Esophagus (tissue), 2 donors: ENCODE measurements around the gene CCDC70. TPM values are rescaled to one million over a fixed set of nuclear protein-coding genes. Genes with fewer than 3 reads are reported as not detected.

ENCODE experiments used
- H3K27ac ChIP-seq, 2 donors: one replicate each; pipeline ENCODE4 v1.5.1; 2013; ENCODE audit warnings: low read depth in 2 of 2, mild to moderate bottlenecking in 2 of 2, inconsistent platforms in 1 of 2, low read length in 1 of 2, moderate library complexity in 1 of 2
- H3K27me3 ChIP-seq, 2 donors: one replicate each; pipeline ENCODE4 v1.6.1; 2013; ENCODE audit warnings: low read length in 2 of 2, control low read depth in 1 of 2, mild to moderate bottlenecking in 1 of 2; ENCODE audit not compliant: insufficient read depth in 2 of 2, control insufficient read depth in 1 of 2
- H3K36me3 ChIP-seq, 2 donors: one replicate each; pipeline ENCODE4 v1.6.1; 2013; ENCODE audit warnings: low read length in 1 of 2; ENCODE audit not compliant: control insufficient read depth in 2 of 2, insufficient read depth in 2 of 2
- H3K4me1 ChIP-seq, 2 donors: one replicate each; pipeline ENCODE4 v1.6.1; 2013; ENCODE audit warnings: low read length in 1 of 2; ENCODE audit not compliant: control insufficient read depth in 2 of 2, insufficient read depth in 2 of 2
- H3K4me3 ChIP-seq, 2 donors: one replicate each; pipeline ENCODE4 v1.5.1; 2013; ENCODE audit warnings: low read length in 2 of 2, mild to moderate bottlenecking in 2 of 2, low read depth in 1 of 2, moderate library complexity in 1 of 2
- H3K9me3 ChIP-seq, 2 donors: one replicate each; pipeline ENCODE4 v1.6.1; 2013; ENCODE audit warnings: mild to moderate bottlenecking in 2 of 2, low read depth in 1 of 2, low read length in 1 of 2, moderate library complexity in 1 of 2; ENCODE audit not compliant: control insufficient read depth in 2 of 2, insufficient read depth in 1 of 2
- WGBS, 2 donors: extraction: QIAGEN DNeasy Blood & Tissue Kit; methylation state at CpG; one replicate each; pipeline ENCODE4 v1.1.7; 2013; 5-methylcytosine and 5-hydroxymethylcytosine counted together
- polyA plus RNA-seq, 2 donors: library from polyadenylated mRNA; stranded (reverse); fragments of 200-250 nt; gene quantifications; one replicate each; pipeline ENCODE4 v1.2.3, GENCODE V29; 2013
- donor health status: healthy with polysubstance abuse.
- donor health status: Bipolar disorder and iron deficiency.

The CCDC70 gene
- polyA plus RNA-seq = not detected

DNA sequence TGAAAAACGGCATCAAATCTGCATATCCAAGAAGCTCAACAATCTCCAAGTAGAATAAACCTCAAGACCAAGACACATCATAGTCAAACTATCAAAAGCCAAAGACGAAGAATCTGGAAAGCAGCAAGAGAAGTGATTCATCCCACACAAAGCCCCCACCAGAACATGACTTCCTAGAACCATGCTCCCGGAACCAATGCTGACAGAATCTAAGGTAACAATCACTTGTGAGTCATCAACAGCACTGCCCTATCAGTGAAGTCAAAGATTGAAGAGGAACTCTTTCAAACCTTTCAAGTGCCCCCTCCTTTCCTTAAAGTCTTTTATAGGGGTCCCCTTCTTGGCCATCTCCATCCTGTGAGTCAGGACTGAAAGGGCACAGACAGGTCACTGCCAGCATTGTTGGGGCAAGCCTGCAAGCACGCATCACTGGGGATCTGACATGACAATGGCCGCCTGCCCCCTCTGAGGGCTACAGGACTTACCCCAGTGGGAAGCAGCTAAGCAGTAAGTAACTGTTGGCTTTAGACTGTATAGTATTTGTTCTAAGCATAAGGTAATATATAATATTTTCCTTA lies at the start of gene CCDC70:
TSS of gene CCDC70 (plus strand) at position 247 of the 578 bp plus-strand sequence. CDS start 3,443 bp downstream, outside the sequence.
- H3K27me3 ChIP-seq = no peaks in the 10 kb centered on the region
- H3K4me3 ChIP-seq = no peak within 1 kb of the TSS
- WGBS, 2 donors = 67 to 81% methylated on average over 5 of the region's 5 CpGs
- H3K27ac ChIP-seq = no peak within 1 kb of the TSS
- H3K4me1 ChIP-seq = no peaks in the 10 kb centered on the region
- H3K36me3 ChIP-seq = no peaks in the 10 kb centered on the region
- no peaks in the 10 kb centered on the region for H3K9me3 ChIP-seq

DNA sequence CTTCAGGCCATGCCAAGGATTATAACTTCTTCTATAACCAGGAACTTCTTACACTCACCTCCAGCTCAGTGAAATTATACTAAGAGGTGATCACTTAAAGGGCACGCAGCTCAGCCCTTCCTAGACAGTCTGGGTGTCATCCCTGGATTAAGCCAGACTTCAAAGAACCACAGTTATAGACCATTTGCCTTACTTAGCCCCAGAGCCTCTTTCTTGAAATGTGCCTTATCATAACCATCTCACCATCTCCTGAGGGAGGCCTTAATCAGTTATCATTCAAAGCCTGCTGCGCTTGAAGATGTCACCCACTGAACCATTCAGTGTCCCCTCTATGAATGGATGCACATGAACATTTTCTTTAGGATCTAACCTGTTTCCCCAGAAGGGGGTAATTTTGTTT lies 47.7 kb upstream of the CCDC70 start:
- WGBS, 2 donors = 98% methylated on average over 2 of the region's 2 CpGs
- Histone ChIP-seq H3K9me3 (no peaks in the 10 kb centered on the region), H3K4me1 (peaks cover 5 to 8% of the 10 kb centered on the region in 2 donors), H3K36me3 (no peaks in the 10 kb centered on the region), H3K27ac (no peak overlapping the region), H3K27me3 (no peaks in the 10 kb centered on the region), H3K4me3 (no peak overlapping the region)

DNA sequence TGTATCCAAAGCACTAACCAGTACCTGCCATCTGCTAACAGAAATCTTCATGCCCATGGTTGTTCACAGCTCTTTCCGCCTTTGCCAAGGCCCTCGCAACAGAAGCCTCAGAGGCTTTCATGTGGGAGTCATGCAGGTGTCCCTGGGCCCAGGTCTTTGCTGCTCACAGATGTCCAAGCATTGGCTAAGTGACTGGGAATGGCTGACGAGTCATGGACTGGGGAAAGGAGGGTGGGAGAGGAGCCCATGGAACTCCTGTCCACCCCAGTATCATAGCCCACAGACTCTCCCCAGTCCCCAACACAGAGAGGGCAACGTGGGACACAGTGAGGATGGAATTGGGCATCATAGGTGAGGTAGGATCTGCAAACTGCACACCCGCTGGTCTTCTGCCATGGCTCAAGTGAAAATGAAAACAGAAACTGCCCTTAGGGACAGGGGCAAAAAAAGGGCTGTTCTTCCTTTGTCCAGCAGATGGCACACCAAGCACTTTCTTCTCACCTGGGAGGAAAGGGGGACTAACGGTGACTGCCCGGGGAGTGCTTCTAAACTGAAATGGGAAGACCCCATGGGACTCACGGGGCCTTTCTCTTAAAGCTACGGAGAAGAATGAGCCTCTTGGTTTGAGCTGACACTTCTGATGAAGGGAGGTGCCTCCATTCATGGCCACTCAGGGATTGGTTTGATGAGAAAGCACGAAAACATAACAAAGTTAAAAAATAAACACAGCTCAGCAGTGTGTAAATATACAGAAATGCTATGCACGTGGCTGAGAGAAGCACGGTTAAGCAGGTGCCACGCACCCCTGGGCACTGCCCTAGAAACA lies 46.7 kb upstream of the CCDC70 start:
- H3K27me3 ChIP-seq = no peaks in the 10 kb centered on the region
- H3K4me3 ChIP-seq = no peak overlapping the region

DNA sequence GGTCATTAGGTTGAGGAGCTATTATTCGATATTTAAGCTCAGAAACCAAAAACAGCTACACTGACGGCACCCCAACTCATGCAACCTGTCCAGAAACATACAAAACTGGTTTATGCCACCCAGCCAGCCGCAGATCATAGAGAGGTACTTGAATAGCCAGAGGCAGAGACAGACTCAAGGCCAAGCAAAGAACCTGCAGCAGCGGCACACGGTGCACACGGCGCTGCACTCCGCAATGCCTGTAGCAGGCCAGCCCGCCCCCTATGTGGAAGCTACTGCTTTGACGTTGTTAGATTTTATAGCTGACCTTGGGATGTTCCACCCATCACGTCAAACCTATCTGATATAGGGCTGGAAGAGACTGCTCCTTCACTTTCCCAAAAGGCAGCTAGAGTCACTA lies 45.9 kb upstream of the CCDC70 start:
- no peaks in the 10 kb centered on the region for H3K9me3 ChIP-seq
- no peak overlapping the region for H3K4me3 ChIP-seq
- WGBS, 2 donors = 53 to 65% methylated on average over 11 of the region's 11 CpGs
- H3K36me3 ChIP-seq = no peaks in the 10 kb centered on the region
- H3K27ac ChIP-seq = no peak overlapping the region
- peaks cover 5 to 10% of the 10 kb centered on the region in 2 donors for H3K4me1 ChIP-seq
- H3K27me3 ChIP-seq = no peaks in the 10 kb centered on the region

More for the DNA sequence above, 46.7 kb upstream of the CCDC70 start:
- no peaks in the 10 kb centered on the region for H3K9me3 ChIP-seq
- no peak overlapping the region for H3K27ac ChIP-seq
- 21 to 22% methylated on average over 13 of the region's 13 CpGs for WGBS, 2 donors
- peaks cover 5 to 10% of the 10 kb centered on the region in 2 donors for H3K4me1 ChIP-seq
- H3K36me3 ChIP-seq = no peaks in the 10 kb centered on the region

DNA sequence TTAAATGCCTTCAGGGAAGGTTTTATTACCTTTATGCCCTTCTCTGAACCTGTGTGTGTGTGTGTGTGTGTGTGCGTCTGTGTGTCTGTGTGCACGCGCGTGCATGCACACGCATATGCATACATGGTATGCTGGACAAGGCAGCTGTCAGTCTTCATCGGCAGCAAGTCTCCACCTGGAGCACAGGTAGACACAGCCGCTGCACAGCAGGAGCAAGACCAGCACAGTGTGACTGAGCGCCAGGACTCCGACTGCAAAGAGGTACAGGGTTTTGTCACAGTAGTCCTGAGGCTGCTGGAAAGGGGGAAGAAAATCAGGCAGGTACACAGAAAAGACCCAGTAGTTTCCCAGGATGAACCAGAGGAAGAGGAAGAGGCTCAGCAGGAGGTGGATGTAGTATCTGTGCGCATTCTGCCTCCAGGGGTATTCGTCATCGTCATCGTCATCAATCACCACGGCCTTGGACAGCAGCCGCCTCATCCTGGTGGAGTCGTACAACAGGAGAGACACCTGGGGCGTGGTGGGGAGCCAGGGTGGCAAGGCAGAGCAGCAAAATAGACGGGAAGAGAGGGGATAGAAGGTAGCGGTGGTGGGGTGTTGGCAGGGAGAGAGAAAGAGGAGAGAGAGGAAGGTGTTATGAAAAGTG lies 45.0 kb upstream of the CCDC70 start:
- Histone ChIP-seq H3K27me3 (no peaks in the 10 kb centered on the region), H3K4me1 (peaks cover 4 to 10% of the 10 kb centered on the region in 2 donors), H3K36me3 (no peaks in the 10 kb centered on the region), H3K4me3 (no peak overlapping the region), H3K9me3 (no peaks in the 10 kb centered on the region), H3K27ac (no peak overlapping the region)
- 51 to 64% methylated on average over 19 of the region's 19 CpGs for WGBS, 2 donors

GRCh38 chr13:51817717-51818116 lies 44.1 kb upstream of the CCDC70 start:
- H3K4me1 ChIP-seq = peaks cover 3 to 10% of the 10 kb centered on the region in 2 donors
- no peak overlapping the region for H3K4me3 ChIP-seq
- 83 to 86% methylated on average over 8 of the region's 8 CpGs for WGBS, 2 donors
- H3K9me3 ChIP-seq = no peaks in the 10 kb centered on the region
- no peak overlapping the region for H3K27ac ChIP-seq
- H3K36me3 ChIP-seq = no peaks in the 10 kb centered on the region
- no peaks in the 10 kb centered on the region for H3K27me3 ChIP-seq

- Histone ChIP-seq H3K27ac (no peak overlapping the region), H3K4me3 (no peak overlapping the region), H3K9me3 (no peaks in the 10 kb centered on the region), H3K36me3 (no peaks in the 10 kb centered on the region), H3K4me1 (peaks cover 3 to 10% of the 10 kb centered on the region in 2 donors), H3K27me3 (no peaks in the 10 kb centered on the region)
- WGBS, 2 donors = 91 to 93% methylated on average over 4 of the region's 4 CpGs
Measured at GRCh38 chr13:51818276-51818675, 43.5 kb upstream of the CCDC70 start.

DNA sequence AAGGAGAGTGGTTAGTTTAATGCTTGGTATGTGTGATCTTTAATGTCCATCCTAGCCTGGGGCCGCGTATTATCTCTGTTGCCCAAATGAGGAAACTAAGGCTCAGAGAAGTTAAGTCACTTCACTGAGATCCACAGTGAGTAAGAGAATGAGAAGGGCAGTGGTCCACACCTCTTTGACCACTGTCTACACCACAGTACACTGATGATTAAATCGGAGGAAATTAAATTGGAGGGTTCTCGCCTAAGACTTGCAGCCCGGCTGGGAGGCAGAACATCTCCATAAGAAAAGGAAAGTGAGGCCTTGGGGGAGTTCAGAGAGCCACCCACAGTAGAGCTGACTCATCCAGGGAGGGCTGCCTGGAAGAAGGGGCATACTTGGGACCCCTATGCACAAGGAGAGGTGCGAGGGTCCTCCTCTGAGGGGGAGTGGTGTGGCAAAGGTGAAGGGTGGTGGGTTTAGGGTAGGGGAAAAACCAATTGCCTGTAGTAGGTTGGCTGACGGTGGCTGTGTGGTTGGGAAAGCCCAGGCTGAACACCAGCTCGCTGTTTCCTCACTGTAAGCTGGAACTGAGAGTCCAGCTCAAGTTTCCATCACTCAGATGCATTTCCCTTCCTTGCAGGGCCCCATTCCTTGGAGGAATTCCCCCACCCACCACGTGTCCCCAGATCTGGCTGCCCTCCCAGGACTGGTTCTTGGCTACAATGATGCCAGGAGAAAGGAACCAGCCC lies 42.8 kb upstream of the CCDC70 start:
- Histone ChIP-seq H3K27ac (no peak overlapping the region), H3K27me3 (no peaks in the 10 kb centered on the region), H3K4me3 (no peak overlapping the region), H3K9me3 (no peaks in the 10 kb centered on the region), H3K36me3 (no peaks in the 10 kb centered on the region), H3K4me1 (peaks cover 3 to 10% of the 10 kb centered on the region in 2 donors)
- 61 to 65% methylated on average over 9 of the region's 9 CpGs for WGBS, 2 donors

DNA sequence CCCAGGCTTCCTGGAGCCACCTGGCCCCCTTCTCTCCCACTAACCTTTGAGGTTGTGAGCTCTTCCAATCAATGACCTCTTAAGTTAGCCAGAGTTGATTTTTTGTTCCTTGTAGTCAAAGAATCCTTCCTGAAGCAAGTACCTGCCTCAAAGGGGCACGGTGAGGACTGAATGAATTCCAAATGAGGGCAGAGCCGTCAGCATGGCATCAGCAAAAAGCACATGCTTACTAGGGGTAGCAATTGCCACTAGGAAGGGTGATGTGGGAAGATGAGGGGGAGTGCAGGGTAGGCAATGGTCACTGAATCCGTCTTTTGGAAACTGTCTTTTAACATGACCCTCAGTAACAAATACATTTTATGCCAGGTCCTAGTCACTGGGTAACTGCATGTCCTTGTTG lies 42.2 kb upstream of the CCDC70 start:
- no peak overlapping the region for H3K27ac ChIP-seq
- peaks cover 3 to 10% of the 10 kb centered on the region in 2 donors for H3K4me1 ChIP-seq
- H3K9me3 ChIP-seq = no peaks in the 10 kb centered on the region
- H3K36me3 ChIP-seq = no peaks in the 10 kb centered on the region
- 82 to 85% methylated on average over 3 of the region's 3 CpGs for WGBS, 2 donors
- H3K4me3 ChIP-seq = no peak overlapping the region
- H3K27me3 ChIP-seq = no peaks in the 10 kb centered on the region
